ENCODE measurements around the gene BCAS2.
A peak's percentile ranks its signal among the peaks of the same experiment; 100 is the strongest.

The BCAS2 gene
- total RNA-seq = 84.2 to 164 (median 108) reads per million in 3 donors

DNA sequence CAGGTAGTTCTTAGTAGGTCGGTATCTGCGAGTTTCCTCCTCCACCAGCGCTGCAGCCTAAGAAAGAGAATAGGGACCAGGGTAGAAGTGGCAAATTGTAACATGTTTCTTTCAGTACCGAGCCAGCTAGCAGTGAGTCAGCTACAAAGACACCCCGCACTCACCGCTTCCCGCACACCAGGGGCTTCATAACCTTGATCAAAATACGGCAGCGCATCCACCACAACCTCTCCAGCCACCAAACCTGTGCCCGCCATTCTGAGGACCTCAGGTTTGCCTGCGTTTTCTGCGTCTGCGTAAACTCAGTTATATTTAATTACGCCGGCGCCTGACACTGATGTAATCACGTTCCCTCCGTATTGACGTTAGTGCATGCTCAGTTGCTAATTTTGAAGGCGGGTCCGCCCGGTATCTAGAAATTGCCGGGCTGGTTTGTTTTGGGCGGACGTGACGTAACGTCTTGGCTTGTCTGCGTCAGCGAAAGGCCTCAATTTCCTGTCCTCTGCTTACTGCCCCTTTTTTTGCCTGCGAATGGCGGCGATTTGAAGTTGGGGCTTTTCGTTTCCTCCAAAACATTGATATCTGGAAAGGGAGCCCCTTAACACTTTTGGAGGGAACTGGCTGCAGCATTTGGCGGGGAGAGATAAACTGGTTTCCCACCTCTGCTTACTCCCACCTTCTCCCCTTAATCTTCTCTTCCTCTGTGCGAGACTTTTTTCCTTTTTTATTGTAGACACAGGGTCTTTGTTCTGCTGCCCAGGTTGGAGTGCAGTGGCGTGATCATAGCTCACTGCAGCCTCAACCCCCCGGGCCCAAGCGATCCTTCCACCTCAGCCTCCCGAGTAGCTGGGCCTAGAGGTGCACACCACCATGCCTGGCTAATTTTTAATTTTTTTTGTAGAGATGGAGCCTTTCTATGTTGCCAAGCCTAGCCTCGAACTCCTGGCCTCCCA, at the start of gene BCAS2:
Gene BCAS2, minus strand, starts transcription at position 281 of the 953 bp plus-strand sequence. Its CDS starts 24 bp downstream, at position 257.
- Histone ChIP-seq H3K4me3 (ENCODE audit: insufficient read depth, low read depth, low read length, poor library complexity, severe bottlenecking) (peak within 1 kb of the TSS; percentile 81), H3K27ac (ENCODE audit: insufficient read depth, low read length, poor library complexity, severe bottlenecking) (peak within 1 kb of the TSS; percentile 88), H3K27me3 (replicated peaks; ENCODE audit: control insufficient read depth, insufficient read depth, low read length, poor library complexity, severe bottlenecking) (no peaks in the 10 kb centered on the region), H3K4me1 (ENCODE audit: control insufficient read depth, insufficient read depth, low read length, poor library complexity, severe bottlenecking) (peaks cover 10% of the 10 kb centered on the region), H3K9me3 (ENCODE audit: control insufficient read depth, low read length) (no peaks in the 10 kb centered on the region), H3K36me3 (ENCODE audit: control insufficient read depth, insufficient read depth, low read length) (peaks cover 12% of the 10 kb centered on the region)
- peak; percentile 89 to 95 (median 93) for DNase-seq

DNA sequence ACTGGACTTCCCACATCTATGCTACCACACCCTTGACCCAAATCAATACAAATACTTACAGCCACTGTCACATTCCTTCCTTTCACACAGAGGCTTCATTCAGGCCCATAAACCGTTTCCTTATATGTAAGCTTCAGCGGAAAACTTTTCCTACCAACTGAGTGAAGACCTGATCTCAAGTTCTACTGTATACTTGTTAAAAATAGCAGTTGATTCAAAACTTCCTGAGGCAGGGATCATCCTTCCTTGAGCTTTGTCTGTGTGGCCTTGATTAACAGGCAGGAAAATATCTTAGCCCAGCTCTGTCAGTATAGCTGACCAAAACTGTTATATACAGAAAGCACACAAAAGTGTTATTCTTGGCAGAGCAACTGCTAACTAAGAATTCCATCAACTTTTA, 45.7 kb upstream of the BCAS2 start:
- no peaks in the 10 kb centered on the region for H3K27me3 ChIP-seq (replicated peaks; ENCODE audit: control insufficient read depth, insufficient read depth, low read length, poor library complexity, severe bottlenecking)
- H3K4me1 ChIP-seq (ENCODE audit: control insufficient read depth, insufficient read depth, low read length, poor library complexity, severe bottlenecking) = no peaks in the 10 kb centered on the region
- no peak overlapping the region for H3K27ac ChIP-seq (ENCODE audit: insufficient read depth, low read length, poor library complexity, severe bottlenecking)
- H3K9me3 ChIP-seq (ENCODE audit: control insufficient read depth, low read length) = no peaks in the 10 kb centered on the region
- no peak overlapping the region for H3K4me3 ChIP-seq (ENCODE audit: insufficient read depth, low read depth, low read length, poor library complexity, severe bottlenecking)
- H3K36me3 ChIP-seq (ENCODE audit: control insufficient read depth, insufficient read depth, low read length) = no peaks in the 10 kb centered on the region
- DNase-seq = no peak

DNA sequence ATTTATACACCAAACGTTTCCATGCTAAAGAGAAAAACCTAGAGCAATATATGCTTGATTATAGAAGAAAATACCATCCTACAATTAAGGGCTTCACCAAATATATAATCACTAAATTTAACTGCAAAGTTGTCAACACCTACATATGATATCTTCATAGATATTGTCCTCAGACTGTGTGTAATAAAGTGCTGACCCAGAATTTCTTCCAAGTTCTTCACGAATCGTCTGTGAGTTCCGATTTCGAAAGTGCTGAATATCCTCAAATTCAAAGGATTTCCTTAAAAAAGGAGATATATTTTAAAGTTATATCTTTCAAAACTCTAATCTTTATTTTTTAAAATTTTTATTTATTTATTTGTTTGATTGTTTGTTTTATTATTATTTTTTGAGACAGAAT, 41.9 kb upstream of the BCAS2 start:
- Histone ChIP-seq H3K4me3 (ENCODE audit: insufficient read depth, low read depth, low read length, poor library complexity, severe bottlenecking) (no peak overlapping the region), H3K27me3 (replicated peaks; ENCODE audit: control insufficient read depth, insufficient read depth, low read length, poor library complexity, severe bottlenecking) (no peaks in the 10 kb centered on the region), H3K9me3 (ENCODE audit: control insufficient read depth, low read length) (no peaks in the 10 kb centered on the region), H3K27ac (ENCODE audit: insufficient read depth, low read length, poor library complexity, severe bottlenecking) (no peak overlapping the region), H3K4me1 (ENCODE audit: control insufficient read depth, insufficient read depth, low read length, poor library complexity, severe bottlenecking) (no peaks in the 10 kb centered on the region), H3K36me3 (ENCODE audit: control insufficient read depth, insufficient read depth, low read length) (no peaks in the 10 kb centered on the region)
- DNase-seq = no peak

DNA sequence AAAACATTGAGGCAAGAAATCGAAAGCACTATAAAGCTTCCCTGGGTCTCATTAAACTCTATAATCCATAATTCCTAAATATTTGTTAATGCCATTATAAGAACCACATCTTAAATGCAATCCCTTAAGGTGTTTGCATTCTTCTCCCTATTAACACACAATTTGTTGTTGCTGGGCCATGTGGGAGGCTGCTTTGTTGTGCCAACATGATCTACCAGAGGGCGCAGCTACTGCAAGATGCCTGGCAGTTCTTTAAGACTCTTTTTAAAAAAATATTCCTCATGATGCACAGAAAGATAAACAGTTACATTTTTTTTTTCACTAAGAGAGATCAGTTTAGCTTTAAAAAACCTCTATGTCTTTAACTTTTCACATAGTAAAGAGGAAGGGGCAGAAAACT, 39.0 kb upstream of the BCAS2 start:
- Histone ChIP-seq H3K4me3 (ENCODE audit: insufficient read depth, low read depth, low read length, poor library complexity, severe bottlenecking) (no peak overlapping the region), H3K4me1 (ENCODE audit: control insufficient read depth, insufficient read depth, low read length, poor library complexity, severe bottlenecking) (no peaks in the 10 kb centered on the region), H3K9me3 (ENCODE audit: control insufficient read depth, low read length) (no peaks in the 10 kb centered on the region), H3K36me3 (ENCODE audit: control insufficient read depth, insufficient read depth, low read length) (no peaks in the 10 kb centered on the region), H3K27me3 (replicated peaks; ENCODE audit: control insufficient read depth, insufficient read depth, low read length, poor library complexity, severe bottlenecking) (no peaks in the 10 kb centered on the region), H3K27ac (ENCODE audit: insufficient read depth, low read length, poor library complexity, severe bottlenecking) (no peak overlapping the region)
- DNase-seq = no peak

DNA sequence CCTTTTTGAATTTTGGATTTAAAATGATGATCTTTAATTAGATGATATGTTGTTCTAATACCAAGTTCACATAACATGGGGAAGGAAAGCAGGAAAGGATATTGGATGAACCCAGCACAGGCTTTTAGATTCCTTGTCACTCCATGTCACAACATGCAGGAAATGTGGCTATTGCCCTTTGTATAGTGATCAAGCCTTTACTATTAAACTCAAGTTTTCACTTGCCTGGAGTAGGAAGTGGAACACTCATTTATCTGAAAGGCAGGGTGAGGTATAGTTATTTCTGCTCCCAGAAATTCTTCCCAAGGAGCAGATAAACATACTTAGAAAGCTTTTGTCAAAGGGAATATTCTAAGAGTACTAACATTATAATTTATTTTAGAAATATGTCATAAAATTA, 37.2 kb upstream of the BCAS2 start:
- H3K36me3 ChIP-seq (ENCODE audit: control insufficient read depth, insufficient read depth, low read length) = no peaks in the 10 kb centered on the region
- H3K27ac ChIP-seq (ENCODE audit: insufficient read depth, low read length, poor library complexity, severe bottlenecking) = no peak overlapping the region
- H3K27me3 ChIP-seq (replicated peaks; ENCODE audit: control insufficient read depth, insufficient read depth, low read length, poor library complexity, severe bottlenecking) = no peaks in the 10 kb centered on the region
- H3K4me1 ChIP-seq (ENCODE audit: control insufficient read depth, insufficient read depth, low read length, poor library complexity, severe bottlenecking) = no peaks in the 10 kb centered on the region
- H3K4me3 ChIP-seq (ENCODE audit: insufficient read depth, low read depth, low read length, poor library complexity, severe bottlenecking) = no peak overlapping the region
- DNase-seq = no peak
- H3K9me3 ChIP-seq (ENCODE audit: control insufficient read depth, low read length) = no peaks in the 10 kb centered on the region

DNA sequence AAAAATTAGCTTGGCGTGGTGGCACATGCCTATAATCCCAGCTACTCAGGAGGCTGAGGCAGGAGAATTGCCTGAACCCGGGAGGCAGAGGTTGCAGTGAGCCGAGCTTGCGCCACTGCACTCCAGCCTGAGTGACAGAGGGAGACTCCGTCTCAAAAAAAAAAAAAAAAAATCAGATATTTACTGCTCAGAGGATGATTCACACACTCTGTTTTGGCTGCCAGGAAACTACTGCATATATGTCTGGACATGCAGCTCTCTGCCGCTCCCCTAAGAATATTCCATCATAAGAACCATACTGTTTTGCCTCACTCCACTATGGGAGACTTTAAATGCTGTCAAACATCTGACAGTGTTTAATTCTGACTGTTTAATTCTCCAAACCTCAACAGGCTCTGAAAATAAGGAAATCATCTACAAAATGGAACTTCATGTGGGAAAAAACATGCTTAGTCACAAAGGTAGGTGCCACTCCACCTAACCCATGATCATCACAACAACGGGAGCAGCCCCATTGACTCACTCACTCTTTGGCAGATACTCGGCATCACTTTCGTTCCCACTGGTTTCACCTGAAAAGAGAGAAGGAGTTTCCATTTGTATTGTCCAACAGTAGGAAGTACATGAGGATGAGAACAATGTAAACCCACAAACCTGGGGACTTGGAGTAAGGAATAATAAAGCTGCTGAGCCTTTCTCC, 29.3 kb upstream of the BCAS2 start:
- H3K4me3 ChIP-seq (ENCODE audit: insufficient read depth, low read depth, low read length, poor library complexity, severe bottlenecking) = no peak overlapping the region

DNA sequence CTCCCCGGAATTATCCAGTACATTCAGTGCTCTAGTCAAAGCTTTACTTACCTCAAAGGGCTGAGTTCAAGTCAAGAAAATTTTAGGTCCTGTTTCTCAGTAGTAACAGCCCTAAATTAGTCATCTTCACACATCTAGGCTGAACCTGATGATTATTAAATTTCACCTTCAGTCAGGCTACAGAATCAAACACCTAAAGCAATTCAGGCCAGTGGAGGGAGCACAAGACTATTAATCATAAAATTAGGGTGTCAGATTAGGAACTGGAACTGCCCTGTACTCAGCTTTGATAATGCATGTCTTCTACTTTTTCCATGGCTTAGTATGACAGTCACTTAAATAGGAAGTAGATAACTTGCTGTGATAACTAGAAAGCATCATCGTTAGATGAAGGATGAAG, 28.4 kb upstream of the BCAS2 start:
- Histone ChIP-seq H3K9me3 (ENCODE audit: control insufficient read depth, low read length) (no peaks in the 10 kb centered on the region), H3K27me3 (replicated peaks; ENCODE audit: control insufficient read depth, insufficient read depth, low read length, poor library complexity, severe bottlenecking) (no peaks in the 10 kb centered on the region), H3K36me3 (ENCODE audit: control insufficient read depth, insufficient read depth, low read length) (no peaks in the 10 kb centered on the region), H3K4me1 (ENCODE audit: control insufficient read depth, insufficient read depth, low read length, poor library complexity, severe bottlenecking) (no peaks in the 10 kb centered on the region), H3K4me3 (ENCODE audit: insufficient read depth, low read depth, low read length, poor library complexity, severe bottlenecking) (no peak overlapping the region), H3K27ac (ENCODE audit: insufficient read depth, low read length, poor library complexity, severe bottlenecking) (no peak overlapping the region)
- no peak for DNase-seq

More for the DNA sequence above, 29.3 kb upstream of the BCAS2 start:
- H3K4me1 ChIP-seq (ENCODE audit: control insufficient read depth, insufficient read depth, low read length, poor library complexity, severe bottlenecking) = no peaks in the 10 kb centered on the region
- no peak overlapping the region for H3K27ac ChIP-seq (ENCODE audit: insufficient read depth, low read length, poor library complexity, severe bottlenecking)
- no peaks in the 10 kb centered on the region for H3K27me3 ChIP-seq (replicated peaks; ENCODE audit: control insufficient read depth, insufficient read depth, low read length, poor library complexity, severe bottlenecking)
- no peak for DNase-seq
- no peaks in the 10 kb centered on the region for H3K9me3 ChIP-seq (ENCODE audit: control insufficient read depth, low read length)
- H3K36me3 ChIP-seq (ENCODE audit: control insufficient read depth, insufficient read depth, low read length) = no peaks in the 10 kb centered on the region

DNA sequence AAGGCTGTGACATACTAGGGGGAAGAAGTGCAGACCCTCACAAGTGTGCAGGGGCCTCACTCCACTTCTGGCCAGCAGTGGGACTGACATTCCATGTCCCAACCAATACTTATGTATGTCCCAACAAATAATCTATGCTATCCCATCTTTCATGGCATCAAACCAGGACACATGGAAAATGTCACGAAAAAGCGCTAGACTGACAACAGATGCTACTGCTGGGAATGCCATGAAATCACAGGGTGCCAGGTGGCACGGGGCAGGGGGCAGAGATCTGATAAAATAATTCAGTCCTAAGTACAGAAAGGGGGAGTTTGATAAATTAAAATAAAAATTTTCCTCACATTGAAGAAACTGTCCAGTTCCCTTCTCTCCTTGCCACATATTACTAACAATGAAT, 27.6 kb upstream of the BCAS2 start:
- no peak for DNase-seq
- Histone ChIP-seq H3K27me3 (replicated peaks; ENCODE audit: control insufficient read depth, insufficient read depth, low read length, poor library complexity, severe bottlenecking) (no peaks in the 10 kb centered on the region), H3K36me3 (ENCODE audit: control insufficient read depth, insufficient read depth, low read length) (no peaks in the 10 kb centered on the region), H3K9me3 (ENCODE audit: control insufficient read depth, low read length) (no peaks in the 10 kb centered on the region), H3K4me3 (ENCODE audit: insufficient read depth, low read depth, low read length, poor library complexity, severe bottlenecking) (no peak overlapping the region), H3K27ac (ENCODE audit: insufficient read depth, low read length, poor library complexity, severe bottlenecking) (no peak overlapping the region), H3K4me1 (ENCODE audit: control insufficient read depth, insufficient read depth, low read length, poor library complexity, severe bottlenecking) (no peaks in the 10 kb centered on the region)

DNA sequence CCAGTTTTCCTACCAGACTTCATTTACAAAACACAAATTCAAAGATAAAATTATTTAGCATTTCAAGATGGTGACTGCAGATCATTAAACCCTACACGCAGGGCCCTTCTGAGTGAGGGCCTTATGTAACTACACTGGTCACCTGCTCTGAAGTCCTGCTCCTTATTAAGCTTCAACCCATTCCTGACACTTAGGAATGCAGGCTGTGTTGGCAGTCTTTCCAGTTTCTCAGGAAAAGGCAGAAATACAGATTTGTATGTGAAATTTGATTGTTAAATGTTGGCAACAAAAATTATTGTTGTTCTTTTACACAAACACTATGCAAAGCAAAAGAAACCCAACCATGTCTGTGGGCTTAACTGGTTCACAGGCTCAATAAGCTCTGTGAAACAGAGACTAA, 25.8 kb upstream of the BCAS2 start:
- no peak overlapping the region for H3K4me3 ChIP-seq (ENCODE audit: insufficient read depth, low read depth, low read length, poor library complexity, severe bottlenecking)
- DNase-seq = no peak
- no peaks in the 10 kb centered on the region for H3K9me3 ChIP-seq (ENCODE audit: control insufficient read depth, low read length)
- H3K27me3 ChIP-seq (replicated peaks; ENCODE audit: control insufficient read depth, insufficient read depth, low read length, poor library complexity, severe bottlenecking) = no peaks in the 10 kb centered on the region
- no peaks in the 10 kb centered on the region for H3K36me3 ChIP-seq (ENCODE audit: control insufficient read depth, insufficient read depth, low read length)
- no peak overlapping the region for H3K27ac ChIP-seq (ENCODE audit: insufficient read depth, low read length, poor library complexity, severe bottlenecking)
- no peaks in the 10 kb centered on the region for H3K4me1 ChIP-seq (ENCODE audit: control insufficient read depth, insufficient read depth, low read length, poor library complexity, severe bottlenecking)

DNA sequence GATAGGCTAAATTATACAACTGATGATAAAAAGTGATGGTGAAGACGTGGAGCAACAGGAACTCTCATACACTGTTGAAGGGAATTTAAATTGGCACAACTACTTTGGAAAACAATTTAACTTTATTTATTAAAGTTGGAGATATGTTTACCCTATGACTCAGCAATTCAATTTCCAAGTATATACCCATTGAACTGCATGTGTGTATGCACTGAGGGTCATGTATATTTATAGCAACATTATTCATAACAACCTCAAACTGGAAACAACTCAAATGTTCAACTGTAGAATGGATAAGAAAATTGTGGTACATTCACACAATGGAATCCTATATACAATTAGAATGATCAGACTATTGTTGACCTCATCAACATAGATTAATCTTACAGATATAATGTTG, 16.5 kb upstream of the BCAS2 start:
- Histone ChIP-seq H3K27me3 (replicated peaks; ENCODE audit: control insufficient read depth, insufficient read depth, low read length, poor library complexity, severe bottlenecking) (no peaks in the 10 kb centered on the region), H3K36me3 (ENCODE audit: control insufficient read depth, insufficient read depth, low read length) (no peaks in the 10 kb centered on the region)
- DNase-seq = no peak

More for the DNA sequence above, 16.5 kb upstream of the BCAS2 start:
- no peaks in the 10 kb centered on the region for H3K4me1 ChIP-seq (ENCODE audit: control insufficient read depth, insufficient read depth, low read length, poor library complexity, severe bottlenecking)
- H3K4me3 ChIP-seq (ENCODE audit: insufficient read depth, low read depth, low read length, poor library complexity, severe bottlenecking) = no peak overlapping the region
- H3K9me3 ChIP-seq (ENCODE audit: control insufficient read depth, low read length) = no peaks in the 10 kb centered on the region
- H3K27ac ChIP-seq (ENCODE audit: insufficient read depth, low read length, poor library complexity, severe bottlenecking) = no peak overlapping the region
